K562 (cell line): Measurements from ENCODE around the gene ZNF362. TPM values are rescaled to one million over a fixed set of nuclear protein-coding genes. Genes with fewer than 3 reads are reported as not detected.

Experiments used
- ATAC-seq: fragments of 200-7000 bp; cut with Tn5 transposase; 3 replicates; pipeline ENCODE4 v1.9.1; 2020; ENCODE audit warnings: moderate library complexity
- BruUV-seq: library from RNA; stranded (reverse); fragments of 400-500 nt; replicated peaks from 2 replicates; lab custom pipeline; 2021; lab: Mats Ljungman, UMichigan
- CTCF ChIA-PET: fragments of 300-600 bp; formaldehyde crosslinking; extraction: SDS; loops from one replicate; lab custom pipeline; 2021; ENCODE audit warnings: low intra/inter-chr PET ratio; lab: Yijun Ruan, JAX
- POLR2A ChIA-PET: fragments of 300-600, 350-650 bp; sonication (Branson Sonifier 250); formaldehyde crosslinking; extraction: SDS; loops from one replicate; lab custom pipeline; 2021; ENCODE audit warnings: antibody characterized with exemption, inconsistent platforms; lab: Yijun Ruan, JAX
- DNase-seq, 4 experiments: peaks; one replicate each; pipeline versions ENCODE4 v3.0.0 to v3.0.0-alpha.2; 2011 to 2018; ENCODE audit warnings: low spot score in 3 of 4, mixed read lengths in 3 of 4; ENCODE audit errors: extremely low read depth in 1 of 4
- FAIRE-seq: peaks from 2 replicates; lab custom pipeline; 2011; peaks lifted over from hg19 to GRCh38; lab: Jason Lieb, UNC
- H2AFZ ChIP-seq: 2 replicates; pipeline ENCODE4 v1.6.0; 2011; ENCODE audit warnings: low read depth, low read length, control low read depth, inconsistent platforms
- H3K27ac ChIP-seq: fragments of 200-600 bp; 3 replicates; pipeline ENCODE4 v1.8.0; 2011; ENCODE audit warnings: low read depth, mild to moderate bottlenecking, control low read depth, inconsistent platforms, low read length, moderate library complexity, mixed read lengths; ENCODE audit errors: extremely low read depth
- H3K27me3 ChIP-seq, 2 experiments: fragments of 300-600 bp in 1 of 2; 2 replicates in 1 of 2; 3 replicates in 1 of 2; pipeline versions ENCODE4 v1.6.0 to v1.8.0; 2011; ENCODE audit warnings: inconsistent platforms in 2 of 2, low read length in 2 of 2, mild to moderate bottlenecking in 1 of 2, mixed read lengths in 1 of 2, moderate library complexity in 1 of 2; ENCODE audit not compliant: control insufficient read depth in 2 of 2, insufficient read depth in 2 of 2
- H3K36me3 ChIP-seq: fragments of 300-600 bp; 3 replicates; pipeline ENCODE4 v1.8.0; 2011; ENCODE audit warnings: mild to moderate bottlenecking, low read length, inconsistent platforms; ENCODE audit not compliant: control insufficient read depth, insufficient read depth
- H3K4me1 ChIP-seq, 2 experiments: fragments of 200-600 bp in 1 of 2; replicated peaks in 1 of 2; 2 replicates in 1 of 2; 3 replicates in 1 of 2; pipeline versions ENCODE4 v1.5.1 to v1.8.0; 2011; ENCODE audit warnings: inconsistent platforms in 2 of 2, low read length in 2 of 2, mild to moderate bottlenecking in 1 of 2, mixed read lengths in 1 of 2, moderate library complexity in 1 of 2; ENCODE audit not compliant: control insufficient read depth in 2 of 2, insufficient read depth in 2 of 2
- H3K4me2 ChIP-seq: 2 replicates; pipeline ENCODE4 v1.6.1; 2011; ENCODE audit warnings: low read length, control low read depth, inconsistent platforms, mixed read lengths; ENCODE audit not compliant: insufficient read depth
- H3K4me3 ChIP-seq: fragments of 200-600 bp; sonication (generic), shearing (Covaris generic); 2 replicates; pipeline ENCODE4 v1.5.1; 2016; ENCODE audit warnings: control low read depth, inconsistent platforms
- H3K79me2 ChIP-seq: fragments of 200-600 bp; 3 replicates; pipeline ENCODE4 v1.8.0; 2011; ENCODE audit warnings: low read length, inconsistent platforms; ENCODE audit not compliant: control insufficient read depth, insufficient read depth
- H3K9ac ChIP-seq, 2 experiments: 2 replicates each; pipeline versions ENCODE4 v1.6.0 to v1.6.1; 2011; ENCODE audit warnings: low read depth in 2 of 2, low read length in 2 of 2, control low read depth in 1 of 2, inconsistent platforms in 1 of 2, mild to moderate bottlenecking in 1 of 2, mixed read lengths in 1 of 2; ENCODE audit not compliant: insufficient read depth in 1 of 2
- H3K9me1 ChIP-seq: one replicate; pipeline ENCODE4 v1.6.0; 2011; ENCODE audit warnings: inconsistent platforms, mild to moderate bottlenecking, low read length, moderate library complexity; ENCODE audit not compliant: control insufficient read depth, insufficient read depth
- H3K9me3 ChIP-seq: replicated peaks from 2 replicates; pipeline ENCODE4 v1.5.1; 2011; ENCODE audit warnings: low read depth, low read length, inconsistent platforms; ENCODE audit not compliant: control insufficient read depth, insufficient read depth
- H4K20me1 ChIP-seq: replicated peaks from 2 replicates; pipeline ENCODE4 v1.6.1; 2011; ENCODE audit warnings: low read length, inconsistent platforms, mixed read lengths; ENCODE audit not compliant: control insufficient read depth, insufficient read depth
- FOXA3 ChIP-seq, 2 experiments: fragments of 450-650 bp in 1 of 2; sonication (generic) in 1 of 2; formaldehyde crosslinking; IDR thresholded peaks in 1 of 2; conservative IDR thresholded peaks in 1 of 2; 2 replicates each; pipeline versions ENCODE4 v1.4.0 to v1.8.0; 2020 to 2022; ENCODE audit warnings: mild to moderate bottlenecking in 2 of 2, missing genetic modification reagents in 1 of 2
- ZNF764 ChIP-seq: fragments of 250-450 bp; sonication (Bioruptor Pico); IDR thresholded peaks from 2 replicates; pipeline ENCODE4 v1.4.0; 2020; ENCODE audit warnings: low read depth, mild to moderate bottlenecking, moderate library complexity
- WGBS: fragments of 100-300 bp; shearing (Covaris generic); methylation state at CpG from one replicate; pipeline ENCODE4 v1.1.6; 2016; ENCODE audit warnings: low coverage, mixed read lengths; ENCODE audit not compliant: insufficient coverage; ENCODE audit errors: missing lambda C conversion rate; 5-methylcytosine and 5-hydroxymethylcytosine counted together
- in situ Hi-C: fragments of 300-500 bp; cut with MboI; formaldehyde crosslinking; loops from 4 replicates; pipeline ENCODE4 v1.15.0; 2018; ENCODE audit warnings: inconsistent platforms, mixed read lengths
- intact Hi-C: fragments of 100-400 bp; cut with micrococcal nuclease; formaldehyde crosslinking; loops from 2 replicates; pipeline ENCODE4 v1.14.2; 2022
- polyA plus RNA-seq, 8 experiments: library from polyadenylated mRNA; depleted of rRNA in 4 of 8; stranded (reverse) in 5 of 8; unstranded in 3 of 8; fragments of >200 nt; fragmentation: Nextera tagmentation in 2 of 8; fragmentation: Illumina TruSeq in 1 of 8; extraction: Ambion mirVana in 2 of 8; extraction: Trizol in 1 of 8; gene quantifications; 2 replicates each; pipeline versions ENCODE4 v1.2.1 to v1.2.3, GENCODE V29; 2011 to 2014; ENCODE audit warnings: inconsistent platforms in 1 of 8, missing spikeins in 1 of 8
- total RNA-seq, 7 experiments: library from RNA; depleted of rRNA in 6 of 7; stranded (reverse); fragments of >200 nt in 6 of 7; fragmentation: Illumina TruSeq in 2 of 7; extraction: Trizol in 2 of 7; gene quantifications; 2 replicates each; pipeline versions ENCODE4 v1.2.1 to v1.2.3, GENCODE V29; 2011 to 2021; ENCODE audit warnings: low replicate concordance in 1 of 7

ZNF362 gene
- total and polyA plus RNA-seq, 9 of the 15 experiments (the other 6 are each of a cell fraction or from before 2014, with no cell fraction given) = 0.01 to 1.1 (median 0.35) TPM; not detected in 1

DNA sequence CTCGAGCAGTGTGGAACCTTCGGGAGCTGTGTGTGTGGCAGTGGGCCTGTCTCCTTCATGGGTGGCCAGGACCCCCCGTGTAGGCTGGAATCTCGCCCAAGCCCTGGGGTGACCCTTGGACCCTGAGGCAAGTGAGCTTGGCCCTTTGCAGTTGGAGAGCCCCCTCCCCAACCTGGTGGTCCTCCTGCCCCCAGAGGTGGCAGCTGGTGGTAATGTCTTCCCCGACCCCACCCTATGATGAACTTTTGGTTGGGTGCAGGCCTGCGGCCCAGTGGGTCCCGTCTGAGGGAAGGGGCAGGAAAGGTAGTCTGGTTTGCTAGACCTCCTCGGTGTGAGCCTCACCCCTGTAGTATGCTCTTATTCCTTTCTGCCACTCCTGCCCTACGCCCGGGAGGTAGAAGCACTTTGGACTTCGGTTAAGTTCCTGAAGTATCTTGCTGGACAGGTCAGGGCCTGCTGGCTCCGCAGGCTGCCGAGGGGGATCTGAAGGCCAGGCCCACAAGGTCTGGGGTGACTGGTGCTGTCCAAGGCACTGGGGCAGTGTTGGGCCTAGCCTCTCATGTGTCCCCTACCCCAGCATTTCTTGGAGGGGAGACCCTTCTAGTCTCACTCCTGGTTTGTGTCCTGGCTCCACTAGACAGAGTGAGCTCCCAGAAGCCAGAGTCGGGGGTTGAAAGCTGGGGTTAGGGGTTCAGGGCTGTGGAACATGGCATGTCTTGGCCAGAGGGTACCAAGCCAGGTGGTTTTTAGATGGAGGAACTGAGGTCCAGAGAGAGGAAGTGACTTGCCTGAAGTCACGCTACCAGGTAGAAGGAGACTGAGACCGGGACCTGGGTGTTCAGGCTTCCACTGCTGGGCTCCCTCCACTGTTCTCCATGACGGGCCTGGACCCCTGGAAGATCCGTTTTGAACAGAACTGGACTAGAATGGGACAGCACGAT, 1.8 kb downstream of the ZNF362 start:
- Histone ChIP-seq H3K9me3 (no peaks in the 10 kb centered on the region; the same call in 1 of the 2 replicates), H3K4me3 (no peak overlapping the region), H4K20me1 (peaks cover 6% of the 10 kb centered on the region), H3K79me2 (no peaks in the 10 kb centered on the region), H3K4me1 (peaks cover 0 to 11% of the 10 kb centered on the region in 2 experiments; a peak in 1 of 5 replicates), H3K9ac (no peak overlapping the region; a peak in 1 of 4 replicates), H3K9me1 (no peaks in the 10 kb centered on the region), H3K4me2 (no peak overlapping the region), H2AFZ (no peak overlapping the region), H3K36me3 (no peaks in the 10 kb centered on the region), H3K27me3 (peaks cover 15 to 58% of the 10 kb centered on the region in 2 experiments; a peak in 4 of 5 replicates), H3K27ac (no peak overlapping the region)
- ChIA-PET POLR2A (interaction anchor here (0.5 to 0.6 kb wide), 2 partner anchors 10 to 185 kb away, joined by 3 read pairs; no protein-coding TSS in a partner anchor), CTCF (no interaction called here)
- no peak for TF ChIP-seq ZNF764 (CRISPR knock-in tag)
- no peak for TF ChIP-seq FOXA3 (CRISPR knock-in tag; conservative IDR thresholded peaks at IDR 0.05 in 1 of 2, IDR thresholded peaks at IDR 0.05 in 1 of 2)
- BruUV-seq = no TSS peak
- ATAC-seq = no peak; the same call in 1 of the 3 replicates
- in situ Hi-C loops (no loop called here), intact Hi-C loops (no loop called here)
- FAIRE-seq = no peak
- no peak for DNase-seq
- WGBS = 37% methylated on average over 19 of the region's 19 CpGs
